Dermis blood vessel endothelial cell (primary cell): ENCODE data around the gene PHAF1. TPM values are rescaled to one million over a fixed set of nuclear protein-coding genes. Genes with fewer than 3 reads are reported as not detected.

Source experiments
- DNase-seq: peaks from one replicate; pipeline ENCODE4 v3.0.0; 2010
- total RNA-seq: library from RNA; depleted of rRNA; stranded (reverse); fragments of >200 nt; gene quantifications from 2 replicates; pipeline ENCODE4 v1.2.3, GENCODE V29; 2014

The PHAF1 gene
- total RNA-seq, 1 donor from 2014 or later: 14.8 TPM

- DNase-seq: peak; percentile 98
Measured at GRCh38 chr16:67183627-67184452, 74.1 kb downstream of the PHAF1 start, which contains the start of gene MATCAP1. Gene MATCAP1, minus strand, starts transcription at chr16:67183963. Its CDS starts 3,353 bp downstream, at chr16:67180610.

- DNase-seq: no peak
Measured at GRCh38 chr16:67184453-67184994, 74.8 kb downstream of the PHAF1 start.

GRCh38 chr16:67184995-67185650 is 75.4 kb downstream of the PHAF1 start:
- DNase-seq: peak; percentile 95

- no peak for DNase-seq
Measured at GRCh38 chr16:67185651-67186134, 76.0 kb downstream of the PHAF1 start.

GRCh38 chr16:67186550-67186950 is 76.8 kb downstream of the PHAF1 start:
- no peak for DNase-seq

- DNase-seq: no peak
Measured at GRCh38 chr16:67187175-67187890, 77.6 kb downstream of the PHAF1 start.

- no peak for DNase-seq
Measured at GRCh38 chr16:67188323-67188722, 78.6 kb downstream of the PHAF1 start.

GRCh38 chr16:67188798-67189197 is 79.1 kb downstream of the PHAF1 start:
- no peak for DNase-seq

- DNase-seq: no peak
Measured at GRCh38 chr16:67190041-67190440, 80.3 kb downstream of the PHAF1 start, which contains the start of gene EXOC3L1. Gene EXOC3L1, minus strand, starts transcription at chr16:67190136. Its CDS starts 460 bp downstream, at chr16:67189676.

- DNase-seq: peak; percentile 37
Measured at GRCh38 chr16:67190448-67191399, 81.0 kb downstream of the PHAF1 start.

GRCh38 chr16:67191411-67191994 is 81.8 kb downstream of the PHAF1 start:
- DNase-seq: no peak

GRCh38 chr16:67191995-67192681 is 82.4 kb downstream of the PHAF1 start, which contains the start of gene E2F4:
Gene E2F4, plus strand, starts transcription at chr16:67192155. Its CDS starts 73 bp downstream, at chr16:67192228.
- DNase-seq: peak; percentile 96

GRCh38 chr16:67192781-67193361 is 83.1 kb downstream of the PHAF1 start:
- peak; percentile 31 for DNase-seq

GRCh38 chr16:67193536-67193935 is 83.8 kb downstream of the PHAF1 start:
- no peak for DNase-seq

GRCh38 chr16:67194260-67194659 is 84.5 kb downstream of the PHAF1 start:
- no peak for DNase-seq

GRCh38 chr16:67195676-67196075 is 85.9 kb downstream of the PHAF1 start:
- no peak for DNase-seq

GRCh38 chr16:67196881-67197280 is 87.1 kb downstream of the PHAF1 start:
- no peak for DNase-seq

GRCh38 chr16:67197704-67198103 is 88.0 kb downstream of the PHAF1 start:
- DNase-seq: no peak
